Measurements from ENCODE around the gene SLC13A1.

GRCh38 chr7:123151443-123151842 is 48.3 kb downstream of the SLC13A1 start:
- TF ChIP-seq CTCF (IDR thresholded peaks at IDR 0.05), result no peak
- no peak for TF ChIP-seq NR3C1 (IDR thresholded peaks at IDR 0.05)
- TF ChIP-seq RAD21 (conservative IDR thresholded peaks at IDR 0.05 in 1 of 2, IDR thresholded peaks at IDR 0.05 in 1 of 2), result no peak
- TF ChIP-seq TFCP2L1 (CRISPR knock-in tag; IDR thresholded peaks at IDR 0.05), result no peak
